Measurements from ENCODE around the gene SEMA3G.

- no peak for TF ChIP-seq CTCF (IDR thresholded peaks at IDR 0.05)
- TF ChIP-seq POLR2AphosphoS5 (IDR thresholded peaks at IDR 0.05; ENCODE audit: insufficient read depth in 1 of 2, low read depth in 1 of 2): no peak
- no peak for TF ChIP-seq POLR2A (IDR thresholded peaks at IDR 0.05)
These were observed 37.1 kb upstream of the SEMA3G start for GRCh38 chr3:52481819-52482521.
